ENCODE data around the gene CDK6. TPM values are rescaled to one million over a fixed set of nuclear protein-coding genes. Genes with fewer than 3 reads are reported as not detected.
A peak's percentile ranks its signal among the peaks of the same experiment; 100 is the strongest.

The CDK6 gene
- total RNA-seq, 2 donors from 2014 or later: 32.6 to 35.0 TPM

DNA sequence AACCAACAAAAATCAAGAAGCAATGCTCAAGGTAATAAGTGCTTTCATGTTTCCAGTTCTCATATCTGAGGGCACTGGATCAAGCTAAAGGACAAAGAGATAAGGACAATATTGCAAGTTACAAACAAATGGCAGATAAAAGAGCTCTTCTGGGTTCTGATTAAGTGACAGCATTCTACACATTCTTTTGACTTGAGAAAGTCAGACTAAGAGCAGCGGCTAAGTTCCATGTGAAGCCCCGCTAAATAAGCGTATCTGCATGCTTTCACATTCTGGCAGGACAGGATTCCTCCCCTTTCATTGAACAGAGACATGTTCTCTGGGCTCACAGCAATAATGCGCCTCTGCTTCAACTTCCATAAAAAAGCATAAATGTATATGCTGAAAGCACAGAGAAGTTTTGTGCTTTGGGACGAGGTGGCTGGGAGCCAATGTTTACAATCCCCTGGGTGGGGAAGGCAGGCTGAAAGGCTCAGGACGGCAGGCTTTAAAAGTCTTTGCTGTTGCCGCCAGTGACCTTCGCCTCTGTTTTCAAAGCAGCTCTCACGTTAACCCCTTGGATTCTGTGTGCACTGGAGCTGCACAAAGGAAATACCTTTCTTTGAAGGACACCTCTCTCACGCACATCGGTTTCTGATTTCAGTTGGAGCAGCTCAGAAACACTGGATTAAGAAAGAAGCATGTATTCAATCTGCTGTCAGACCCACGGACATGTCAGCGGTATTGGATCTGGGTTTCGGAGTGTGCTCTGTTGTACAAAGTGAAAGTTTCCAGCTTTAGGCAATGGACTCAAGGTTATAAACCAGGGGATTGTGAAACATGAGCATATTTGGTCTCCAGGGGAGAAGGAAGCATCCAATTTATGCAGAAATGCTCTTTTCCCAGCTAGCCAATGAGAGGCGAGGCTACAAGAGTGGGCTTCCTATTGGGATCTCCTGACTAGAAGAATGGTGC, 140.8 kb downstream of the CDK6 start:
- Histone ChIP-seq H3K27ac (peak overlapping the region; percentile 76 to 88 (median 82)), H3K27me3 (no peaks in the 10 kb centered on the region), H3K4me1 (peaks cover 52% of the 10 kb centered on the region), H3K9me3 (no peaks in the 10 kb centered on the region), H3K36me3 (replicated peaks in 1 of 2; ENCODE audit: insufficient read depth in 1 of 2, low read depth in 2 of 2) (no peaks in the 10 kb centered on the region), H3K4me3 (peak overlapping the region in 1 of 2 donors; percentile 18)
- peak; percentile 66 for ATAC-seq
- 3 to 6% methylated on average over 15 of the region's 15 CpGs for WGBS, 2 donors
- intact Hi-C loops (cut with DNase I): loop anchor here (10.0 kb wide), 1 partner anchor 139 kb away; the partner anchor contains the start of gene CDK6
- peak; percentile 71 to 85 (median 78) for DNase-seq
- TF ChIP-seq POLR2A (IDR thresholded peaks at IDR 0.05): peak in 2 of 3 donors; percentile 35 to 43
- TF ChIP-seq, protein P1, sequence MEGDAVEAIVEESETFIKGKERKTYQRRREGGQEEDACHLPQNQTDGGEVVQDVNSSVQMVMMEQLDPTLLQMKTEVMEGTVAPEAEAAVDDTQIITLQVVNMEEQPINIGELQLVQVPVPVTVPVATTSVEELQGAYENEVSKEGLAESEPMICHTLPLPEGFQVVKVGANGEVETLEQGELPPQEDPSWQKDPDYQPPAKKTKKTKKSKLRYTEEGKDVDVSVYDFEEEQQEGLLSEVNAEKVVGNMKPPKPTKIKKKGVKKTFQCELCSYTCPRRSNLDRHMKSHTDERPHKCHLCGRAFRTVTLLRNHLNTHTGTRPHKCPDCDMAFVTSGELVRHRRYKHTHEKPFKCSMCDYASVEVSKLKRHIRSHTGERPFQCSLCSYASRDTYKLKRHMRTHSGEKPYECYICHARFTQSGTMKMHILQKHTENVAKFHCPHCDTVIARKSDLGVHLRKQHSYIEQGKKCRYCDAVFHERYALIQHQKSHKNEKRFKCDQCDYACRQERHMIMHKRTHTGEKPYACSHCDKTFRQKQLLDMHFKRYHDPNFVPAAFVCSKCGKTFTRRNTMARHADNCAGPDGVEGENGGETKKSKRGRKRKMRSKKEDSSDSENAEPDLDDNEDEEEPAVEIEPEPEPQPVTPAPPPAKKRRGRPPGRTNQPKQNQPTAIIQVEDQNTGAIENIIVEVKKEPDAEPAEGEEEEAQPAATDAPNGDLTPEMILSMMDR (IDR thresholded peaks at IDR 0.05): no peak

DNA sequence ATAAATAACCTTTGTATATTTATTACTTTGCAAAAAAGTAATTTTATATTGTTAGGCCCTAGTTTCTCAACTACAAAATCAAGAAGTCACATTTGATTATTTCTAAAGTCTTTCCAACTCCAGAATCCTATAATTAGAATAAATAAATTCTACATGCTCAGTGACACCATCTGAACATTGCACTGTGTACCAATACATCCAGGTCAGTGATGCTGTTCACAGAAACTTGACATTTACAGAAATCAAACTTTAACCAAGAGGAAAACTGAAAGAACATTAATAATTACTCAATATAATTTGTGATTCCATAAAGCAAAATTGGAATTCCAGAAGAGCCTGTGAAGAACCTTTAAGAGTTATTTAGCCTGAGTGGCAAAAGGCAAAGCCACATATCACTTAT, 142.2 kb downstream of the CDK6 start:
- intact Hi-C loops (cut with DNase I): loop anchor here (10.0 kb wide), 1 partner anchor 141 kb away; the partner anchor contains the start of gene CDK6
- H3K9me3 ChIP-seq: no peaks in the 10 kb centered on the region
- peaks cover 44% of the 10 kb centered on the region for H3K4me1 ChIP-seq
- peak overlapping the region in 2 of 4 donors; percentile 76 to 86 for H3K27ac ChIP-seq
- no peaks in the 10 kb centered on the region for H3K27me3 ChIP-seq
- H3K4me3 ChIP-seq: no peak overlapping the region
- ATAC-seq: no peak
- no peaks in the 10 kb centered on the region for H3K36me3 ChIP-seq (replicated peaks in 1 of 2; ENCODE audit: insufficient read depth in 1 of 2, low read depth in 2 of 2)
- no peak for TF ChIP-seq POLR2A (IDR thresholded peaks at IDR 0.05)
- TF ChIP-seq, protein P1 (IDR thresholded peaks at IDR 0.05): no peak
- DNase-seq: no peak

DNA sequence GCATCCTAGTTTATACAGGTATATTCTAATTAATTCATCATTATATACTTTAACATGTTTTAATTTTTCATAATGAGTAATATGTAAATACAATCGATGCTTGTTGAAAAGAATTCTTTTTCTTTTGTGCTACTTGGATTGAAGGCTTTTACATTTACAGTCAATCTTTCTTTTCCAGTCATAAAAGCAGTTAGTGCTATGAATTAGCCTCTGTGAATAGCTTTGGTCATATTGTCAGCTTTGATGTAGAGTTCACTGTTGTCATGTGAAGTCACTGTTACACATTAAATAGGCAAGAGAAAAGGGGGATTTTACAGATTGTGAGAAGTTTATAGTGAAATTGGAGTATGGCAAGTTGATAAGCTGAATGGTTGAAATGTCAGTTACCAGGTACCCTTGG, 142.9 kb downstream of the CDK6 start:
- Histone ChIP-seq H3K36me3 (replicated peaks in 1 of 2; ENCODE audit: insufficient read depth in 1 of 2, low read depth in 2 of 2) (no peaks in the 10 kb centered on the region), H3K4me1 (peaks cover 37% of the 10 kb centered on the region), H3K4me3 (no peak overlapping the region), H3K9me3 (no peaks in the 10 kb centered on the region), H3K27me3 (no peaks in the 10 kb centered on the region), H3K27ac (no peak overlapping the region)
- TF ChIP-seq, protein P1 (IDR thresholded peaks at IDR 0.05): no peak
- no peak for TF ChIP-seq POLR2A (IDR thresholded peaks at IDR 0.05)
- DNase-seq: no peak
- no peak for ATAC-seq
- intact Hi-C loops (cut with DNase I): loop anchor here (10.0 kb wide), 1 partner anchor 141 kb away; the partner anchor contains the start of gene CDK6
- 95 to 100% methylated on average over 1 of the region's 1 CpG for WGBS, 2 donors

DNA sequence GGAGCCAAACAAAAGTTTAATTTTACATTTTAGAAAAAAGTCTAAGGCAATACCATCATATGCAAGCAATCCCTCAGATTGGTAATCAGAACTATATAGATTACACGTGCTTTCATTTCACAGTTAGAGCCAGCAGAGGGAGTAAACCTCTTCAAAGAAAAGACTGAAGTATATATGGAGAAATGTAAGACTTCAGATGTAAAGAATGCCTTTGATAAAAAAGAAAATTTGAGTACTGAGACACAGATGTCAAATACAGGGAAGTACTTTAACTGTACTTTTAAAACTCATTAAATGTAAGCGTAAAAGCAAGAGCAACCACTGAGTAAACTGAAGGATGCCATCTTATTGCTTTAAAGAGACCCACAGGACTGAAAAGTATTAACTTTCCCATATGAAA, 144.8 kb downstream of the CDK6 start:
- H3K27ac ChIP-seq: no peak overlapping the region
- TF ChIP-seq POLR2A (IDR thresholded peaks at IDR 0.05): no peak
- TF ChIP-seq, protein P1 (IDR thresholded peaks at IDR 0.05): peak in 6 of 7 experiments; percentile 37 to 61 (median 53)
- peaks cover 17% of the 10 kb centered on the region for H3K4me1 ChIP-seq
- no peaks in the 10 kb centered on the region for H3K9me3 ChIP-seq
- DNase-seq (peak in 1 of 4 donors; percentile 23), ATAC-seq (peak; percentile 29)
- no peaks in the 10 kb centered on the region for H3K36me3 ChIP-seq (replicated peaks in 1 of 2; ENCODE audit: insufficient read depth in 1 of 2, low read depth in 2 of 2)
- WGBS, 2 donors: 31 to 38% methylated on average over 2 of the region's 2 CpGs
- no peak overlapping the region for H3K4me3 ChIP-seq
- intact Hi-C loops (cut with DNase I): loop anchor here (10.0 kb wide), 1 partner anchor 143 kb away; the partner anchor contains the start of gene CDK6
- no peaks in the 10 kb centered on the region for H3K27me3 ChIP-seq
